Activated CD4-positive, alpha-beta T cell treated with anti-CD3 and anti-CD28 coated beads, Interleukin-2, amount 10 ng/mL, durations not matched to agents 24 days and 14 days (primary cell): ENCODE measurements around the gene CALY. TPM values are rescaled to one million over a fixed set of nuclear protein-coding genes. Genes with fewer than 3 reads are reported as not detected.

ENCODE experiments used
- DNase-seq: peaks from one replicate; pipeline ENCODE4 v3.0.0; 2022
- H3K27ac Mint-ChIP-seq: one replicate; pipeline ENCODE4 v1.8.0; 2022; ENCODE audit warnings: mild to moderate bottlenecking, mixed read lengths
- H3K27me3 Mint-ChIP-seq: one replicate; pipeline ENCODE4 v1.8.0; 2022; ENCODE audit warnings: mixed read lengths
- H3K36me3 Mint-ChIP-seq: one replicate; pipeline ENCODE4 v1.8.0; 2022; ENCODE audit warnings: low read depth, mild to moderate bottlenecking, mixed read lengths
- H3K4me1 Mint-ChIP-seq: one replicate; pipeline ENCODE4 v1.8.0; 2021; ENCODE audit warnings: mixed read lengths
- H3K4me3 Mint-ChIP-seq: one replicate; pipeline ENCODE4 v1.8.0; 2022; ENCODE audit warnings: mild to moderate bottlenecking, moderate library complexity, mixed read lengths
- H3K9me3 Mint-ChIP-seq: one replicate; pipeline ENCODE4 v1.8.0; 2021; ENCODE audit warnings: mixed read lengths
- intact Hi-C: fragments of 100-400 bp; cut with micrococcal nuclease; formaldehyde crosslinking; loops from one replicate; pipeline ENCODE4 v1.15.1; 2023
- total RNA-seq: library from RNA; stranded (reverse); gene quantifications from 2 replicates; pipeline ENCODE4 v1.2.3, GENCODE V29; 2022

CALY gene
- total RNA-seq, 1 donor from 2014 or later: not detected

- no peaks in the 10 kb centered on the region for H3K27me3 Mint-ChIP-seq
- peaks cover 46% of the 10 kb centered on the region for H3K36me3 Mint-ChIP-seq
These were observed 54.9 kb downstream of the CALY start for GRCh38 chr10:133281628-133282372.

DNA sequence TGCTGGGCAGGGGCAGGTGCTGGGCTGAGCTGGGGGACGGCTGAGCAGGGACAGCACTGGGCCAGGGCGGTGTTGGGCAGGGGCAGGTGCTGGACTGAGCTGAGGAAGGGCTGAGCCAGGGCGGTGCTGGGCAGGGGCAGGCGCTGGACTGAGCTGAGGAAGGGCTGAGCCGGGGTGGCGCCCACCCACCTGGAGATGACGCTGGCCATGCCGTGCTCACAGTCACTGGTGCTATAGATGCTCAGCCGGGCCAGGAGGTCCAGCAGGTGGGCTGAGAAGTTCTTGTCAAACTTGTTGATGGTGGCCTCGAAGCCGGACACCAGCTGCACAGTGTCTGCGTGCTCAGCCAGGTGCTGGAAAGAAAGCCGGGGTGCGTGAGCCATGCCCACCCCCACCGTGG is 55.6 kb downstream of the CALY start:
- Mint-ChIP-seq H3K27ac (no peak overlapping the region), H3K4me3 (no peak overlapping the region), H3K4me1 (peaks cover 19% of the 10 kb centered on the region), H3K27me3 (no peaks in the 10 kb centered on the region), H3K36me3 (peaks cover 39% of the 10 kb centered on the region), H3K9me3 (no peaks in the 10 kb centered on the region)
- DNase-seq: no peak
- intact Hi-C loops: no loop called here

More at GRCh38 chr10:133281628-133282372, 54.9 kb downstream of the CALY start:
- intact Hi-C loops: no loop called here
- DNase-seq: no peak
- peaks cover 19% of the 10 kb centered on the region for H3K4me1 Mint-ChIP-seq
- no peaks in the 10 kb centered on the region for H3K9me3 Mint-ChIP-seq
- H3K27ac Mint-ChIP-seq: no peak overlapping the region
- no peak overlapping the region for H3K4me3 Mint-ChIP-seq

DNA sequence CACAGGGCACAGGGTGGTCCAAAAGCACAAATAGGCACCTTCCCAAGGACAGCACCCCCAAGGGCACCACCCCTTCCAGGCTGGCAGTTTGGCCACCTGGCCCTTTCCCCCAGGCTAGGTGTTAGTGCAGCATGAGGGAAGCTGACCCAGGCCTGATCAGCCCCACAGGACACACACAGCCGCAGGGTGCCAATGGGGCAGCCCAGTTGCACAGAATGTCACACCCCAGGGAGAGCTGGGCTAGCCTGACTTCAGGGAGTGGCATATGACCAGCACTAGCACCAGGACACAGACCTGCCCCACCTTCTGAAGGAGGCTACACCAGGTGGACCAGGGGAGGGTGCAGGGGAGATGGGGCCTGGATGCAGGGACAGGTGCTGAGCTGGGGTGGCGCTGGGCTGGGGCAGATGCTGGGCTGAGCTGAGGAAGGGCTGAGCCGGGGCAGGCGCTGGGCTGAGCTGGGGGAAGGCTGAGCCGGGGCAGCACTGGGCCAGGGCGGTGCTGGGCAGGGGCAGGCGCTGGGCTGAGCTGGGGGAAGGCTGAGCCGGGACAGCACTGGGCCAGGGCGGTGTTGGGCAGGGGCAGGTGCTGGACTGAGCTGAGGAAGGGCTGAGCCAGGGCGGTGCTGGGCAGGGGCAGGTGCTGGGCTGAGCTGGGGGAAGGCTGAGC is 56.2 kb downstream of the CALY start:
- H3K36me3 Mint-ChIP-seq: peaks cover 34% of the 10 kb centered on the region
- H3K27me3 Mint-ChIP-seq: no peaks in the 10 kb centered on the region
- H3K9me3 Mint-ChIP-seq: no peaks in the 10 kb centered on the region

GRCh38 chr10:133279326-133280226 is 57.1 kb downstream of the CALY start:
- peaks cover 27% of the 10 kb centered on the region for H3K4me1 Mint-ChIP-seq
- intact Hi-C loops: loop anchor here (1.0 to 5.0 kb wide), 2 partner anchors 28 to 78 kb away; partner anchors contain the start of gene FUOM
- H3K36me3 Mint-ChIP-seq: peaks cover 31% of the 10 kb centered on the region
- H3K27me3 Mint-ChIP-seq: no peaks in the 10 kb centered on the region
- H3K4me3 Mint-ChIP-seq: no peak overlapping the region
- H3K27ac Mint-ChIP-seq: no peak overlapping the region
- DNase-seq: no peak
- no peaks in the 10 kb centered on the region for H3K9me3 Mint-ChIP-seq

More for the DNA sequence above, 56.2 kb downstream of the CALY start:
- no peak overlapping the region for H3K27ac Mint-ChIP-seq
- DNase-seq: no peak
- no peak overlapping the region for H3K4me3 Mint-ChIP-seq
- peaks cover 22% of the 10 kb centered on the region for H3K4me1 Mint-ChIP-seq
- intact Hi-C loops: no loop called here

DNA sequence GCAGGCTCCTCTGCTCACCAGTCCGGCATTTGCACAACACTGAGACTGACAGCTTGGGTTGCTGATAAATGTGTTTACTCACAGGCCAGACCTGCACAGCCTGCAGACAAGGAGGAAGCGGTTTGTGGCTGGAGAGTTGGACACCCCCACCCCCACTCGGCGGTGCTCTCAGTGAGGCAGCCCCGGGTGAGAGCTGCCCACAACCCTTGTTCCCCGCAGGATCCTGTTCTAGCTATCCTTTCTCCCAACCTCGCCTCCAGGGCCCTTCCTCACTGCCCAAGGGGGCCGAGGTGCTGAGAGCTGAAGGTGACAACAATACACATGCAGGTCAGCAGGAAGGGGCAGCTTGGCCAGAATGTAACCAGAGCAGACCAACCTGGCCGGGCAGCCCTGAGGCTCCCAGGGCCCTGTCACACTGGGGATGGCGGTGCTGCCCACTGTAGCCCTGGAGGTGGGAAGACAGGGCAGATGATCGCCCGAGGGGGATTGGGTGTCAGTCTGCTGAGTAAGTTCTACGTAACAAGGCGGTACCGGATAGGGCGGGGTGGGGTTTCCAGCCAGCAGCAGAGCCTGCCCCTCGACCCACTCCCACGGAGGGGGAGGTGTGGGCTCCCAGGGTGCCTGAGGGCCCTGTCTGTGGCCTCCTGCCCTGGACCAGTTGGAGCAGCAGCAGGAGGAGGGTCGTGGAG is 58.0 kb downstream of the CALY start:
- Mint-ChIP-seq H3K9me3 (no peaks in the 10 kb centered on the region), H3K27me3 (no peaks in the 10 kb centered on the region), H3K4me3 (peak overlapping the region; percentile 79), H3K36me3 (peaks cover 25% of the 10 kb centered on the region), H3K4me1 (peaks cover 28% of the 10 kb centered on the region), H3K27ac (peak overlapping the region; percentile 88)
- peak; percentile 87 for DNase-seq
- intact Hi-C loops: loop anchor here (1.0 to 5.0 kb wide), 2 partner anchors 29 to 79 kb away; partner anchors contain the start of gene FUOM

DNA sequence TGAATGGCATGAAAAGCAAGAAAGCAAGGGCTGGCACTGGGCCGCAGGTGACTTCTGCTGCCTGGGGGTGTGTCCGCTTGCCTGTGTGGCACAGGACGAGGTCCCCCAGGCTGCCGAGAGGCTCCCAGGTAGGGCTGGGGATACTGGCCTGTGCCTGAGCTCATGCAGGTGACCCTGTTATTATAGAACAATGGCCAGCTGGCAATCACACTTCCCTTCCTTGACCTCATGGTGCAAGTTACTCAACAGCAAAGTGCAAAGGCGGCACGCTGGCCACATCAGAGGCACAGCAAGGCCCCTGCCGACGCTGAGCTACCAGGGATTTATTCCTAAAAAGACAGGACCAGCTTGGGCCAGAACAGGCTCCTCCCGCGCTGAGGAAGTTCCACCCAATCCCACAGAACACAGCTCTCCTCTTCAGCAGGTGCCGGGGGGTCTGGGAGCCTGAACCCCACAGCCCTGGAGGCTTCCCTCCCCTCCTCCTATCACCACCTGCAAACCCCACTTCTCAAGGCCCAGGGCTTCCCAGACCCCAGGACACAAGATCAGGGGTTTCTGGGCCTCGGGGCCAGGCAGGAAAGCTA is 58.6 kb downstream of the CALY start:
- intact Hi-C loops: loop anchor here (5.0 kb wide), 1 partner anchor 79 kb away; the partner anchor contains the start of gene FUOM
- H3K9me3 Mint-ChIP-seq: no peaks in the 10 kb centered on the region
- no peak for DNase-seq
- no peaks in the 10 kb centered on the region for H3K27me3 Mint-ChIP-seq
- H3K27ac Mint-ChIP-seq: peak overlapping the region; percentile 88
- H3K4me1 Mint-ChIP-seq: peaks cover 28% of the 10 kb centered on the region
- peaks cover 21% of the 10 kb centered on the region for H3K36me3 Mint-ChIP-seq
- H3K4me3 Mint-ChIP-seq: peak overlapping the region; percentile 79

GRCh38 chr10:133277277-133277992 is 59.3 kb downstream of the CALY start:
- Mint-ChIP-seq H3K27me3 (no peaks in the 10 kb centered on the region), H3K9me3 (no peaks in the 10 kb centered on the region), H3K36me3 (peaks cover 26% of the 10 kb centered on the region), H3K4me1 (peaks cover 28% of the 10 kb centered on the region), H3K4me3 (peak overlapping the region; percentile 79), H3K27ac (no peak overlapping the region)
- intact Hi-C loops: loop anchor here (5.0 kb wide), 1 partner anchor 80 kb away; the partner anchor contains the start of gene FUOM
- DNase-seq: no peak

GRCh38 chr10:133276435-133277201 is 60.1 kb downstream of the CALY start, which contains the start of gene ADAM8:
ADAM8 (minus strand) TSS chr10:133276868; CDS start chr10:133276817, 51 bp downstream.
- Mint-ChIP-seq H3K36me3 (peaks cover 26% of the 10 kb centered on the region), H3K4me3 (peak within 1 kb of the TSS; percentile 96), H3K9me3 (no peaks in the 10 kb centered on the region), H3K27ac (peak within 1 kb of the TSS; percentile 93), H3K4me1 (peaks cover 29% of the 10 kb centered on the region), H3K27me3 (no peaks in the 10 kb centered on the region)
- DNase-seq: peak; percentile 93
- intact Hi-C loops: loop anchor here (1.0 to 5.0 kb wide), 2 partner anchors 81 to 132 kb away; partner anchors contain the start of gene FUOM

GRCh38 chr10:133276100-133276434 is 60.6 kb downstream of the CALY start:
- DNase-seq: no peak
- Mint-ChIP-seq H3K27ac (peak overlapping the region; percentile 93), H3K4me3 (peak overlapping the region; percentile 96), H3K27me3 (no peaks in the 10 kb centered on the region), H3K36me3 (peaks cover 25% of the 10 kb centered on the region), H3K4me1 (peaks cover 29% of the 10 kb centered on the region), H3K9me3 (no peaks in the 10 kb centered on the region)
- intact Hi-C loops: loop anchor here (1.0 to 5.0 kb wide), 2 partner anchors 81 to 132 kb away; partner anchors contain the start of gene FUOM

DNA sequence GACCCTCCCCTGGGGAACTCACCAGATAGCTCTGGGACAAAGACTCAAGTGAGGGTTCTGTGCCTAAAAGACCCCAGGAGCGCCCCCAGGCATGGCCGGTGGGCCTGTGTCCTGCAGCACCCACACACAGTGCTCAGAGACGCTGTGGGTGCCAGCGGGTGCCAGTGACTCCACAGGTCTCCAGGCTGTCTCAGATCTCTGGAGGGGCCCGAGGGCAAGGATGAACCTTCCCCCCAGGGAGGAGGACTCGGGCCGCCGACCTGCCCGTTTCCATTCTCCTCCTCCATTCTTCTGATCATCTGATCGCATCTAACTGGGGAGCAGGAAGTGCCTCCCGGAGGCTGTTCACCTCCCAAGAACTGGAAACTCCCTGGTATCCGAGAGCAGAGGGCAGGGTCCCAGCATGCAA is 61.0 kb downstream of the CALY start:
- H3K36me3 Mint-ChIP-seq: peaks cover 25% of the 10 kb centered on the region
- no peaks in the 10 kb centered on the region for H3K27me3 Mint-ChIP-seq

GRCh38 chr10:133274751-133275683 is 61.7 kb downstream of the CALY start:
- DNase-seq: peak; percentile 92
- intact Hi-C loops: loop anchor here (1.0 to 5.0 kb wide), 3 partner anchors 16 to 82 kb away; partner anchors contain the start of gene FUOM
- Mint-ChIP-seq H3K36me3 (peaks cover 23% of the 10 kb centered on the region), H3K27me3 (no peaks in the 10 kb centered on the region), H3K9me3 (no peaks in the 10 kb centered on the region), H3K4me1 (peaks cover 29% of the 10 kb centered on the region), H3K4me3 (peak overlapping the region; percentile 96), H3K27ac (peak overlapping the region; percentile 93)

More for the DNA sequence above, 61.0 kb downstream of the CALY start:
- H3K4me3 Mint-ChIP-seq: peak overlapping the region; percentile 96
- peaks cover 29% of the 10 kb centered on the region for H3K4me1 Mint-ChIP-seq
- intact Hi-C loops: loop anchor here (1.0 to 5.0 kb wide), 4 partner anchors 16 to 131 kb away; partner anchors contain the start of gene FUOM
- H3K27ac Mint-ChIP-seq: peak overlapping the region; percentile 93
- H3K9me3 Mint-ChIP-seq: no peaks in the 10 kb centered on the region
- peak; percentile 83 for DNase-seq
